Erythroblast (primary cell): ENCODE data around the gene GALNT5.

Source experiments
- GATA1 ChIP-seq: IDR thresholded peaks from 2 replicates; pipeline ENCODE4 v1.6.1; 2011; ENCODE audit warnings: low read depth, mild to moderate bottlenecking, control low read depth, low read length, moderate library complexity
- POLR2A ChIP-seq: IDR thresholded peaks from 2 replicates; pipeline ENCODE4 v1.6.1; 2011; ENCODE audit warnings: mild to moderate bottlenecking, low read length

- no peak for TF ChIP-seq POLR2A
- no peak for TF ChIP-seq GATA1
These were observed 11.4 kb upstream of the GALNT5 start for GRCh38 chr2:157245846-157246764.
